Mesothelial cell of epicardium (in vitro differentiated cells): Measurements from ENCODE around the gene NTSR1. TPM values are rescaled to one million over a fixed set of nuclear protein-coding genes. Genes with fewer than 3 reads are reported as not detected.
A peak's percentile ranks its signal among the peaks of the same experiment; 100 is the strongest.

Experiments
- DNase-seq, 2 experiments: peaks; one replicate each; pipeline ENCODE4 v3.0.0; 2021; ENCODE audit warnings: low spot score in 2 of 2; ENCODE audit not compliant: unreplicated experiment in 2 of 2
- H3K27ac Mint-ChIP-seq: 2 replicates; pipeline ENCODE4 v1.8.0; 2021; ENCODE audit warnings: mixed read lengths
- H3K27me3 Mint-ChIP-seq: 2 replicates; pipeline ENCODE4 v1.8.0; 2021; ENCODE audit warnings: low read depth, mixed read lengths
- H3K36me3 Mint-ChIP-seq: 2 replicates; pipeline ENCODE4 v1.8.0; 2021; ENCODE audit warnings: mixed read lengths
- H3K4me1 Mint-ChIP-seq: 2 replicates; pipeline ENCODE4 v1.8.0; 2021; ENCODE audit warnings: mixed read lengths
- H3K4me3 Mint-ChIP-seq: 2 replicates; pipeline ENCODE4 v1.8.0; 2021; ENCODE audit warnings: mild to moderate bottlenecking, moderate library complexity, mixed read lengths
- H3K9me3 Mint-ChIP-seq: 2 replicates; pipeline ENCODE4 v1.8.0; 2021; ENCODE audit warnings: mixed read lengths
- CTCF ChIP-seq: fragments of 200-600 bp; sonication (generic); IDR thresholded peaks from one replicate; pipeline ENCODE4 v1.5.0; 2021; ENCODE audit warnings: antibody characterized with exemption; ENCODE audit not compliant: unreplicated experiment
- total RNA-seq: library from RNA; stranded (reverse); gene quantifications from 3 replicates; pipeline ENCODE4 v1.2.1, GENCODE V29; 2021

Gene NTSR1
- total RNA-seq, 1 donor from 2014 or later = 0.36 TPM

- no peaks in the 10 kb centered on the region for H3K9me3 Mint-ChIP-seq
- no peak overlapping the region for H3K27ac Mint-ChIP-seq
- no peak for DNase-seq
- peaks cover 13% of the 10 kb centered on the region for H3K36me3 Mint-ChIP-seq
- H3K4me1 Mint-ChIP-seq = peaks cover 16% of the 10 kb centered on the region
- peak overlapping the region; percentile 86 for H3K4me3 Mint-ChIP-seq
- no peak for TF ChIP-seq CTCF
- H3K27me3 Mint-ChIP-seq = no peaks in the 10 kb centered on the region
Observed at GRCh38 chr20:62797671-62798532, 89.3 kb downstream of the NTSR1 start.

GRCh38 chr20:62799036-62799435 lies 90.4 kb downstream of the NTSR1 start:
- no peak for TF ChIP-seq CTCF
- DNase-seq = no peak
- Mint-ChIP-seq H3K36me3 (peaks cover 13% of the 10 kb centered on the region), H3K27me3 (no peaks in the 10 kb centered on the region), H3K9me3 (no peaks in the 10 kb centered on the region), H3K4me1 (peaks cover 17% of the 10 kb centered on the region), H3K27ac (no peak overlapping the region), H3K4me3 (no peak overlapping the region)

- Mint-ChIP-seq H3K36me3 (peaks cover 13% of the 10 kb centered on the region), H3K4me3 (no peak overlapping the region), H3K27ac (no peak overlapping the region), H3K4me1 (peaks cover 20% of the 10 kb centered on the region), H3K9me3 (no peaks in the 10 kb centered on the region), H3K27me3 (no peaks in the 10 kb centered on the region)
- TF ChIP-seq CTCF = no peak
- DNase-seq = no peak
Observed at GRCh38 chr20:62799459-62799858, 90.8 kb downstream of the NTSR1 start.

- TF ChIP-seq CTCF = no peak
- H3K4me3 Mint-ChIP-seq = no peak overlapping the region
- peaks cover 13% of the 10 kb centered on the region for H3K36me3 Mint-ChIP-seq
- H3K27me3 Mint-ChIP-seq = no peaks in the 10 kb centered on the region
- no peaks in the 10 kb centered on the region for H3K9me3 Mint-ChIP-seq
- peaks cover 18% of the 10 kb centered on the region for H3K4me1 Mint-ChIP-seq
- no peak overlapping the region for H3K27ac Mint-ChIP-seq
- DNase-seq = no peak
Observed at GRCh38 chr20:62799873-62800272, 91.2 kb downstream of the NTSR1 start.

- peaks cover 13% of the 10 kb centered on the region for H3K36me3 Mint-ChIP-seq
- no peak overlapping the region for H3K4me3 Mint-ChIP-seq
- H3K4me1 Mint-ChIP-seq = peaks cover 18% of the 10 kb centered on the region
- H3K27me3 Mint-ChIP-seq = no peaks in the 10 kb centered on the region
- TF ChIP-seq CTCF = no peak
- no peak for DNase-seq
- H3K9me3 Mint-ChIP-seq = no peaks in the 10 kb centered on the region
- no peak overlapping the region for H3K27ac Mint-ChIP-seq
Observed at GRCh38 chr20:62800314-62801259, 92.0 kb downstream of the NTSR1 start.
